NCI-H2107 treated with DMSO at 0.1 percent for 48 hours (cell line): ENCODE results near the gene HP1BP3.

Source experiments
- DNase-seq: peaks from one replicate; lab custom pipeline; 2025; ENCODE audit not compliant: unreplicated experiment; lab: John Stamatoyannopoulos, UW

Gene HP1BP3

DNA sequence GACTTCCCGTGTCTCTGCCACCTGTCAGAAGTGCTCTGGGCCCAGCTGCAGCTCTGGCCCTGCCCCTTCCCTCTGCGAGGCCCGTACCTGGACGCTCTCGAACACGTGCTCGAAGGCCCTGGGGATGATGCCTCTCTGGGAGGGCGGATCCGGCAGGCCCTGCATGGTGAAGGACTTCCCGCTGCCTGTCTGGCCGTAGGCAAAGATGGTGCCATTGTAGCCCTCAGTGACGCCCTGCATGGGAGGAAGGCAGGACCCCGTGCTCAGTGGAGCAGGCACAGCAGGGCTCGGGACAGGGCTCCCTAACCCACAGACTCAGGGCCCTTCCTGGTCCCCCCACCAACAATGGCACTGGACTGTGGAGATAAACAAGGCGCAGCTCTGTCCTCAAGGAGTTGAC lies 71.7 kb downstream of the HP1BP3 start:
- DNase-seq, result no peak

DNA sequence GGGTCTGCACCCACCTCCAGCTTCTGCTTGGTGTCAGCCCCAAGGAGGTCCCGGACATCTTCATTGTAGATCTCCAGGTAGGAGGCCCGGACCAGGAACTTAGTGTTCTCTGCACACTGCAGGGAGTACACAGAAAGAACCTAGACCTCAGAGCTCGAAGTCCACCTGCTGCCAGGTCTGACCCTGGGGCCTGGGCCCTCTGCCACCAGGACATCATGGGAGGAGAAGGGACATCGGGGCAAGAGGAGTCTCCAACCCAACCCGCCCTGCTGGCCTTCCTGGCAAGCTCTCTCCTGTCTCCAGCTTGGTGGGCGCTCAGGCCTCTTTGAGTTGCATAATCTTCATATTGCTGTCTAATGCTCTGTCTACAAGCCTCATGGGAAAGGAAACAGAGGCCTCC lies 73.7 kb downstream of the HP1BP3 start:
- DNase-seq, result no peak

DNA sequence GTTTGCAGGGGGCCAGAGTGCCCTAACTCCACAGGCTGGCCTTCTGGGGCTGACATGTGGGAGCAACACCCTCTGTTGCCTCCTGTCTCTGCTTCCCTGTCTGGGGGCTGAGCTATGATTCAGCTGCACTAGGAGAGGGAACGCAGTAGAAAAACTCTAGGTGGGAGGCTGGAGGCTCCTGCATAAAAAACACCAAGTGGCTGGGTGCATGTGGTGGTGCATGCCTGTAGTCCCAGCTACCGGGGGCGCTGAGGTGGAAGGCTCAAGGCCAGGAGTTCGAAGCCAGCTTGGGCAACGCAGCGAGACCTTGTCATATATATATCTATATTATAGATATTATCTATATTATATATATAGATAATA lies 74.9 kb downstream of the HP1BP3 start:
- no peak for DNase-seq

DNA sequence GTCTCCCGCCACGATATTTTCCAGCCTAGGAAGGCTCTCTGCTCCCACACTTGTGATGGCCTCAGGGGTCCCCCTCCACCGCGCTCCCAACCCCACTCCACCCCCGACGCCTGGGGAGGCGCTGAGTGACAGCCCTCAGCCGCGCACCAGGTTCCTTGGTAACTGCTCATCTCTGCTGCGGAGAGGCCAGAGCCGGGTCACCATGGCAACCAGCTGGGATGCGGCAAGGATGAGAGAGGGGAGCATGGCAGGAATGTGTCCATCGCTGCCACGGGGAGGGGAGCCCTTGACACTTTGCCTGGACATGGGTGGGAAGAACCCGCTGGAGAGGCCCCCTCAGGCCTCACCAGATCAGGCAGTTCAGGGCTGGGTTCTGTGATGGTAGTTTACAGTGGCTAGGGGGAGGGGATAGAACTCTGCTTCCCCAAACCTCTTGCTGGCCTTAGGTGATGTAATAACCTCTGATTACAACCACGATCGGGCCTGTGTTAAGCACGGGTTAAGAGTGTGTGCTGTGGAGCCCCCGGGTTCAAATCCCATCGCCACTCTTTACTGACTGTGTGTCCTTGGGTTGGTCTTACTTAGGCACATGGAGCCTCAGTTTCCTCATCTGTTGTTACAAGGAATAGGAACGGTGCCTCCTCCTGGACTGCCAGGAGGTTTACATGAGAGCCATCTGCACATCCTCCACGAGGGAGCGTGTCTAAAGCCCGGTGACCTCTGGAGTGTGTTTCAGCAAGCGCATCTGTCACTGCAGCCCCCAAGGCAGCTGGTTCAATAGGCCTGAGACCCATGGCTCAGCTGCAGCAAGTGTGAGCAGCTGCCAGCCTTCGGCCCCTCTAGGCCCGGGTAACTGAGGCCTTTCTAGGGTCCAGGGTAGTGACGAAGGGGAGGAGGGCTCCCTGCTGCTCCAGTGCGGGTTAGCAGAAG lies 75.6 kb downstream of the HP1BP3 start:
- DNase-seq, result no peak

DNA sequence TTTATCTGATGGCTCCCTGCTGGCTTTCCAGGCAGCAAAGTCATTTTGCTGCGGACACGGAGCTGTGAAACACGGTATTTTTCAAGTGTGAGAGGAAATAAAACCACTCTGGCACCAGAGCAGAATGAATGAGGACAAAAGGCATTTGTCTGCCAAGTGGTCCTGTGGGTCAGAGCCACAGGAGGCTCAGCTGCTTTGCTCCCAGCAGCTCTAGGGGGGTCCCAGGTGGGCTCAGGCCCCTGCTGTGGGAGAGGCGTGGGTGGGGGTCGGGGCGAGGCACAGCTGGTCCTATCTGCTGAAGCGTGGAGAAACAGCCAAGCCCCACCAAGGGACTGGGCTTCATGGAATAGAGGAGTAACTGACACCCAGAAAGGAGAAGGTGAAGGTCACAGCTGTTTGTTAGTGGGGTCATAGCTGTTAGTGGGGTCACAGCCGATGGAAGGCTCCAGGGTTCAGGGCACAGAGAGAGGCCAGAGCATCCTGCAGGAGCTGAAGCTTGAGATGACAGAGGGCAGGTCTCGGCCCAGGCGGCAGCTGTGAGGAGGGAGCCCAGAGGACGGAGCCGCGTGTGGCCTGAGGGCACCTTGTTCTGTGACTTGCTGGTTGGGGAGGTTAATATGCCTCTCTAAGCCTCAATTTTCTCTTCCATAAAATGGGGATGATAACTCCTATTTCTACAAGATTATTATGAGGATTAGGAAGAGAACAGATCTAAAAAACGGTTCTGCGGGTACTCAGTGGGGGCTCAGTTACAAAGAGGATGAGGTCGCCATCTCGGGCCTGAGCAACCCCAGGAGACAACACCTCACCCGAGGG lies 76.4 kb downstream of the HP1BP3 start:
- peak; percentile 57 for DNase-seq

DNA sequence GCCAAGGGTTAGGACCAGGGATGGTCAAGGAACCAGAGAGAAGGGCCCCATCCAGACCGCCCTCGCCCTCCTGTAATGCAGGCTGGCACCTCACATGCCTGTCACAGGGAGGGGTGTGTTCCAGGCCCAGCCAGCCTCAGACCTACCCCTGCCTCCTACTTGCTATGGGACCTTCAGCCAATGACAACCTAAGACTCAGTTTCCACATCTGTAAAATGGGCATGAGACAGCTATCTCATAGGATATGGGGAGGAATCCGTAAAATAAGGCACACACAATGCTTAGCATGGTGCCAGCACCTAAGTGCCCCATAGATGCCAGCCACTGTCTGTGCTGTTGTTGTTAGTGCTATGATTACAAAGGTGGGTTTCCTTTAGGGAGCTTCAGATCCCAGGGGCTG lies 77.2 kb downstream of the HP1BP3 start:
- no peak for DNase-seq

DNA sequence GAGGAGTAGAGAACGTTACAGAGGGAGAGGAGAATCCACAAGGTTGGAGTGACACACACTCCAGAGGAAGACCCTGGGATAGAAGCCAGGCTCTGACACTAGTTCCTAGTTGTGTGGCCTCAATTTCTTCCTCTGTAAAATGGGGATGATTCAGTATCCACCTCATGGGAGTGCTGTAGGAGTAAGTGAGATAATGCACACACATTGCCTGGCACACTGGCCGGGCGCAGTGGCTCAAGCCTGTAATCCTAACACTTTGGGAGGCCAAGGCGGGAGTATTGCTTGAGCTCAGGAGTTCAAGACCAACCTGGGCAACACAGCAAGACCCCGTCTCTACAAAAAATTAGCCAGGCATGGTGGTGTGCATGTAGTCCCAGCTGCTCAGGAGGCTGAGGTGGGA lies 78.2 kb downstream of the HP1BP3 start:
- DNase-seq, result no peak

DNA sequence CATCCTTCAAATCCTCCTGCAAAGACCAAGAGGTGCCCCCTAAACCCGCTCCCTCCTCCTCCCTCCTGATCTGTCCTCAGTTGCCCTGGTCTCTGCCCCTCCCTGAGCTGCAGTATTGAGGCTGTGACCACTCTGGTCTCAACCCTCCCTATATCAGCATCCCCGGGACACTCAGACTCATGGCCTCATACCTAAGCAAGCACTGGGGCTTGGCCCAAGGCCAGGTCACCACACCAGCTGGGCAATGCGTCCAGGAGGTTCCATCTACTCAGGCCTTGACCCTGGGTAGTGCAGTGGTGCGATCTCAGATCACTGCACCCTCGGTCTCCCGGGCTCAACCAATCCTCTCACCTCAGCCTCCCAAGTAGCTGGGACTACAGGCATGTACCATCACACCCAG lies 79.0 kb downstream of the HP1BP3 start:
- DNase-seq, result no peak

DNA sequence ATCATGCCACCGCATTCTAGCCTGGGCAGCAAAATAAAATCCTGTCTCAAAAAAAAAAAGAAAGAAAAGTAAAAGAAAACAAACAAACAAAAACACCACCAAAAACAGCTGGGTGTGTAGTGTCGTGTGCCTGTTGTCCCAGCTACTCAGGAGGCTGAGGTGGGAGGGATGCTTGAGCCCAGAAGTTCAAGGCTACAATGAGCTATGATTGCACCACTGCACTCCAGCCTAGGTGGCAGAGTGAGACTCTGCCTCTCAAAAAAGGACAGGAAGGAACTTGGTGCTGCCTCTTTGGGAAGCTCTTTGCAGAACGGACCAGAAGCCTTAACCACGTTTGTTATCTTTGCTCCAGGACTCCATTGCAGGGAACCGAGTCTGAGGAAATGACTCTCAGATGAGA lies 80.3 kb downstream of the HP1BP3 start:
- DNase-seq, result no peak

DNA sequence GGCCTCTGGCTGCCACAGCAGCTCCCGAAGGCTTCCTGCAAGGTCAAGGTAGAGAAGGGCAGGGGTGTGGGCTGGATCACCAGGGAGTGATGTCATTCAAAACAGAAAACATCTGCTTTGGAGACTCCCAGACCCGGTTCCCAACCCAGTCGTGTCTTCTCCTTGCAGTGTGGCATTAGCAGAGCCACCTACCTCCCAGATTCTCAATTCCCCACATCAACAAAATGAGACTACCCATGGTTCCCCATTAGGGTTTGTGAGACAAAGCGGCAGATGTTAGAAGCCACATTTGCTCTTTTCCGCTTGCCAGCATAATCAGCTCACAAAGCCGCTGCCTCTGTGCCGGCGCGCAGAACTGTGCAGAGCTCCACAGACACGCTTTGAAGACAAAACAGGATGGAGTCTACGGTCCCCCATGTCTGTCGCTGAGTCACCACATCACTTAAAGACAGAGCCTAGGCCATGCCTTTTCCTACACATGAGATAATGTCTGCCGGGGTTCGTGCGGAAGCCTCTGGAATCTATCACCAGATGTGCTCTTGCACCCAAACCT lies 81.8 kb downstream of the HP1BP3 start:
- no peak for DNase-seq

DNA sequence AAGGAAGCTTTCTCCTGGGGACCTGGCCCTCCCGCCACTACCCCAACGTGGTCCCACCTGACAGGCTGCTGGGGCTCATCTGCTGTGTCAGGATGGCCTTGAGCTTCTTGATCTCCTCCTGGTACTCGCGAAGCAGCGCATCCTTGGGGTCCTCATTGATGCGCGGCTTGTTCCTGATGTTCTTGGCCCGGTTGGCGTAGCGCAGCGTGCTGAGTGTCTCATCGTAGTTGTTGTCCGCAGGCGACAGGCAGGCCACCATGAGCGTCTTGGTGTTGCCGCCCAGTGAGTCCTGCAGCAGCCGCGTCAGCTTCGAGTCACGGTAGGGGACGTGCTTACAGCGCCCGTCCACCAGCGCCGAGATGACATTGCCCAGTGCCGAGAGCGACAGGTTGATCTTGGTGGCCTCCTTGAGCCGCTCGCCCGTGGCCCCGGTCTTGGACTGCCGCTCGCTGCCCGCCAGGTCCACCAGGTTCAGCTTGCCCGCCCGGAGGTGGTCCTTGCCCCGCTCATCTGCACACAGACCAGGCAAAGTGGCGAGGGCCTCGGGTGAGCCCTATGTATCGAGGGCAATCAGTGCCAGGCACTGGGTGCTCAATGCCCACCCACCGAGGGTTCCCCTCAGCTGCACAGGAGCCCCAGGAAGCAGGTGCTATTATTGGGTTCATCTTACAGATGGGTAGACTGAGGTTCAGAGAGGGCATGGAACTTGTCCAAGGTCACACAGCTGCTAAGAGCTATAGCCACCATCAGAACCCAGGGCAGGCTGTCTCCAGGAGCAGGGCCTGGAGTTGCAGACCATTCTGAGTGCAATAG lies 82.5 kb downstream of the HP1BP3 start:
- no peak for DNase-seq

DNA sequence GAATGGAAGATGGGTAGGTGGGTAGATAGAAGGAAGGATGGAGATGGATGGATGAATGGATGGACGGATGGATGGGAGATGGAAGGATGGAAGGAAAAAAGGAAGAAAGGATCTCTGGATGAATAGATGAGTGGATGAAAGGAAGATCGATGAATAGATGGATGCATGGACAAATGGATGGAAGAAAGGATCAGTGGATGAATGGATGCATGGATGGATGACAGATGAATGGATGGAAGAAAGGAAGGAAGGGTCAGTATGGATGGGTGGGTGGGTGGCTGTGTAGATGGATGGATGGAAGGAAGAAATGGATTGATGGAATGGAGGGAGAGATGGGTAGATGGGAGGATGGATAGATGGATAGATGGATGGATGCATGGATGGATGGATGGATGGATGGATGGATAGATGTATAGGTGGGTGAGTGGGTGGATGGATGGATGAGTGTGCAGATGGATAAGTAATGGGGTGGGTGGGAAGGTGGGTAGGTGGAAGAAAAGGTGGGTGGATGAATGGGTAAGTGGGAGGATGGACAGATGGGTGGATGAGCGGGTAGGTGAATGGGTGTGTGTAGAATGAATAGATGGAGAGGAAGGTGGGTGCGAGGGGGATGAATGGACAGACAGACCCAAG lies 83.9 kb downstream of the HP1BP3 start:
- DNase-seq, result no peak

DNA sequence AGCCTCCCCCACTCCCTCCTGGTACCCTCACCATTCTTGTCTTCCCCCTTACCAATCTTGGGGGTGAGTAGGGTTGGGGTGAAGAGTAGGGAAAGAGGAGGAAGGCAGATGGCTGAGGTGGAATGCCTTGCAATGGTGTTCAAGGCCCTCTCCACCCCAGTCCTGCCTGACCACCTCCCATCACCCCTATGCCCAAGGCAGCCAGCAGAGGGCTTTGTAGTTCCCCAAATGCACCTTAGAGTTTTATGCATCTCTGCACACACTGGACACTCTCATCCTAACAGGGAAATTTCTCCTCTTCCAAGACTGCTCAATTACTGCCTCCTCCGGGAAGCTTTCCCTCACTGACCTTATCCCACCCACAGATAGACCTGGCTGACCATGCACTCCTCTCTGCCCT lies 84.7 kb downstream of the HP1BP3 start:
- no peak for DNase-seq

DNA sequence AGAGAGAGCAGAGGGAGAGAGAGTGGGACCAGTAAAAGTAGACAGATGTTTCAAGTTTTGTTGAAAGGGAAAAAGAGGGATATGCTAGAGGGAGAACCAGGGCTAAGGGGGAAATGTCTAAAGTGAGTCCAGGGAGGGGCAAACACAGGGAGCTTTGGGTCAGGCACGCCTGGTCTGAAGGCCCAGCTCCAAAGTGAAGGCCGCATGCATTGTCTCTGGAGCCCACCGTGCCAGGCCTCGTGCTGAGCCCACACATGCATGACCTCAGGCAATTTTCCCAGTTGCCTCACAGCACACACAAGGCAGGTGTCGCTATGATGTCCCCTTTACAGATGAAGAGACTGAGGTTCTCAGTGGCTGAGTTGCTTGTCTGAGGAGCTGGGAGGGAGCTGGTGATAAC lies 85.3 kb downstream of the HP1BP3 start:
- DNase-seq, result no peak

DNA sequence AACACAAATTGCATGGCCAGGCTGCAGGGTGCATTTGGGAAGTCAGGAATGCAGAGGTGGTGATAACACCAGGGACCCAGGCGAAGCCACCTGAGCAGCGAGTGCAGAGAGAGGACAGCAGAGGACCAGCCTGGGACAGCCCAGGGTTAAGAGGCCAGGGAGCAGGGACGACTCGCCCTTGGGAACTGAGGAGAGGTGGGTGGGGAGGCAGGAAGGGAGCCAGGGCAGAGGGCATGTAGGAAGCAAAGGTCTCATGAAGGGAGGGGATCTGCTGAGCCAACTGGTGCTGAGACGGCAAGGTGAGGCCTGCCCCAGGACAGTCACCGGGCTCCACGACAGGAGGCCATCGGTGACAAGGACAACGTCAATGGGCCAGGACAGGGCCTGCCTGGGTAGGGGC lies 85.7 kb downstream of the HP1BP3 start:
- DNase-seq, result no peak

DNA sequence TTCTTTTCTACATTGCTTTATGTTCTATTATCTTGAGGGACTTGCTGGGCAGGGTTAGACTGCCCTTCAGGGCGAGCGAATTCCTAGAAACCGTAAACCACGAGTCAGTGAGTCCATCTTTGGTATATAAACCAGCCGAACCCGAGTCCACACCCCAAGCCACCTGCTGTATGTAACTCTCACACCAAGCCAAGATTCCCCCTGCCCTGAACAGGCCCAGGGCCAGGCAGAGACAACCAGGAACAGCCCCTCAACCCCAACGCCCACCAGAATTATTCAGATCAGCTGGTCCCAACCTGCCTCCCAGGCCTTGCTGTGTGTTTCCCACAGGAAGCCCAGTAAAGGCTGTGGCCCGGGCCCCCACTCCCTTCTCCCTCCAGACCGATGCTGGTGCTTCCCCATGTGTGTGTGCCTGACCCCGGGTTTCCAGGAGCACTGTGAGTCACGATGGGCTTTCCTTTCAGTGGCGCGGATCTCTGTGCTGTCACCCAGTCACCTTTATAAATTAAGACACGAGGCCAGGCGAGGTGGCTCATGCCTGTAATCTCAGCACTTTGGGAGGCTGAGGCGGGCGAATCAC lies 86.4 kb downstream of the HP1BP3 start:
- no peak for DNase-seq

DNA sequence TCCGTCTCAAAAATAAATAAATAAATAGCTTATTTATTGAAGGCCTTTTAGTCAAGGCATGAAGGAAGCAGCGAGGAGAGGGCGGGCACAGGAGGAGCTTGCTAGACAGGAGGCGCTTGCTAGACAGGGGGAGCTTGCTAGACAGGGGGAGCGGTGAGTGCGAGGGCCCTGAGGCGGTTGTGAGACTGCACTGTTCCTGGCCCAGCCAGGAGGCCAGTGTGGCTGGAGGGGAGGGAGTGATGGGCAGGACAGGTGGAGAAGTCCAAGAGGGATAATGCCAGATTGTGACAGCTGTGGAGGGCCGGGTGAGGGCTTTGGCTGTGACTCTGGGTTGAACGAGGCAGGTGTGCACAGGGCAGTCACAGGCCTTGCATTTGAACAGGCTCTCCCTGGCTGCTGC lies 87.5 kb downstream of the HP1BP3 start:
- DNase-seq, result no peak

DNA sequence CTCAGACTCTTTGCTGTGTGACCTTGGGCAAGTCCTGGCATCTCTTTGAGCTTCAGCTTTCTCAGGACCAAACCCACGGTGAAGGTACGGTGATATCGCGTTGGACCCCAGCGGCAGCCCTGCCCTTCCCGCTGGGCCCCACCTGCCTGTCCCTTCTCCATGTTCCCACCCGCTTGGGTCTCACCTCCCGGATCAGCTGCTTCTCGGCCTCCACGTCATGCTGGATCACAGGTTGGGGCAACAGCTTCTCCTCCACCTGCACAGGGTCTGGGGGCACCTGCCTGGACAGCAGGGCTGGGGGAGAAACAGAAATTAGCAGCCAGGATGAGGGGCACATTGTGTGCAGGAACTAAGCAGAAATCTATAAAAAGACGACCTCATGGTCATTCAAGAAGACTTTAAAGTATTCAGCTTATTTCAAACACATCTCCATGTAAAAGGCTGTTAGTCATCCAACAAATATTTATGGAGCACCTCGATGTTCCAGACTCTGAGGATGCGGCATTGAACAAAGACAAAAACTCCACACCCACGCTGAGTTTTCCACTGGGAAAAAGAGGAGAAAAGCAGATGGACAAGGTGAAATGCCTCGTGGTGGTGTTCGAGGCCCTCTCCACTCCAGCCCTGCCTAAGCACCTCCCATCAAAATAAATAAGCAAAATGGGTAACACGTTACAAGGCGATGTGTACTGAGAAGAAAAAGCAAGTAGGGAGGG lies 88.8 kb downstream of the HP1BP3 start:
- no peak for DNase-seq

DNA sequence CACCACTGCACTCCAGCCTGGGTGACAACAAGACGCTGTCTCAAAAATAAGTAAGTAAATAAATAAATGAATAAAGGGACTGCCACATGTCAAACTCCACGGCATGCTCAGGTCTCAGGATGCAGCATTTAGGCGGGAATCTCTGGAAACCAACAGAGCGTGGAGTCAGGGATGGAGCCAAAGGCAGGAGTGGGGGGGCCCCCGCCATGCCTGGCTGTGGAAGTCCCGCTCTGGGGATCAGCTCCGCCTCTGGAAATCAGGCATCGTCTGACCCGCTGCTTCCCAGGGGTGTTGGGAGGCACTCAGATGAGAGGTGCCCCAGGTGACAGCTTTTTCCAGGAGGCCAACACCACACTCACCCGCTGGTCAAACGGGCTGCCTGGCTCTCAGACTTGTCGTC lies 89.5 kb downstream of the HP1BP3 start:
- no peak for DNase-seq
